ENCODE results near the gene NEAT1.

Gene NEAT1

DNA sequence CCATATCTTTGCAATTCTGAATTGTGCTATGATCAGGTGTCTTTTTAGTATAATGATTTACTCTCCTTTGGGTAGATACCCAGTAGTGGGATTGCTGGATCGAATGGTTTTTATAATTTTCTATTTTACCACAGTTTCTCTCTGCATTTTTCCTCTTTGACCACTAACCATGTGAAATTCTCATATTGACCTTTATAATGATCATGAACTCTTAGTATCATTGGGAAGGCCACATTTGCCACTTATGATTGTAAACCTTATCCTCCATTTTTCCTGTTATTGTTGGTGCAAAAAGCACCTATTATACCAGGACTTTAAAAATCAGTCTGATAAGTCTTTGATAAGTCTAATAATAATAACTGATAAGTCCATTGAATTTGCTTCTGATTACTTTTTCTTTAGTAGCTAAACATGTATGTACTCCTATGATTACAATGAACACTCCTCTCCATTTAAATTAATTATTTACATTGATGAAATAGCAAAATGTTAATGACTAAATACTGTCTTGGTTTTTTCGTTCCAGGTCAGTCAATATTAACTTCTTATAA is 9.6 kb downstream of the NEAT1 start:
- Histone ChIP-seq H3K36me3 (ENCODE audit: insufficient read depth) (no peaks in the 10 kb centered on the region), H3K4me1 (ENCODE audit: low read depth, poor library complexity, severe bottlenecking) (peaks cover 90% of the 10 kb centered on the region), H3K4me3 (IDR thresholded peaks at IDR 0.05; ENCODE audit: insufficient read depth, low read depth, low read length) (no peak overlapping the region), H2AFZ (ENCODE audit: low read depth) (no peak overlapping the region), H3K27ac (peak overlapping the region; percentile 100; the same call in 1 of the 2 replicates), H3K79me2 (ENCODE audit: insufficient read depth, low read depth) (peaks cover 77% of the 10 kb centered on the region), H3K4me2 (peak overlapping the region; percentile 51; the same call in 1 of the 2 replicates), H3K27me3 (ENCODE audit: insufficient read depth, low read depth) (no peaks in the 10 kb centered on the region), H4K20me1 (ENCODE audit: insufficient read depth) (0 out of 2 replicates have a peak, but pooled peaks cover 3% of the 10 kb centered on the region), H3K9ac (peak overlapping the region; percentile 5; the same call in 1 of the 2 replicates)
- no peak for TF ChIP-seq CTCF (conservative IDR thresholded peaks at IDR 0.05; ENCODE audit: low read depth, low read length)

DNA sequence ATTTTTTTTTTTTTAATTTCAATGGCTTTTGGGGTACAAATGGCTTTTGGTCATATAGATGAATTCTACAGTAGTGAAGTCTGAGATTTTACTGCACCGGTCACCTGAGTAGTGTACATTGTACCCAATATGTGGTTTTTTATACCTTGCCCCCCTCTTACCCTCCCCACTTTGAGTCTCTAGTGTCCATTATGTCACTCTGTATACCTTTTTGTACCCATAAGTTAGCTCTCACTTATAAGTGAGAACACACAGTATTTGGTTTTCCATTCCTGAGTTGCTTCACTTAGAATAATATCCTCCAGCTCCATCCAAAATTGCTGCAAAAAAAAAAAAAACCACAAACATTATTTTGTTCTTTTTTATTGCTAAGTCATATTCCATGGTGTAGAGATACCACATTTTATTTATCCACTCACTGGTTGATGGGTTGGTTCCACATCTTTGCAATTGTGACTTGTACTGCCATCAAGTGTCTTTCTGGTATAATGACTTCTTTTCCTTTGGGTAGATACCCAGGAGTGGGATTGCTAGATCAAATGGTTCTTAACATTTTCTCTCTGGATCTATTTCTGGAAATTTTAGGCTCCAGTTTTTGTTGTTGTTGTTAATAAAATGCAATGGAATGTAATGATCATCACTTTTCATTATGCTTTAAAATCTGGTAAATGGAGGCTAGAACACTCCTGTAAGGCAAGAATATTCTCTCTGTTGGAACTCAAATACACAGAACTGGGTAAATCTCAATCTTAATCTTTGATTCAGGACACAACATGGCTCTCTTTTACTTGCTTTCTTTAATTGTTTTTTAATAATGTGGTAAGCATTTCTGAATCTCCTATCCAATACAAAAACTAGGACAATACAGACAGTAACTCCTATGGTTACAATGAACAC is 10.3 kb downstream of the NEAT1 start:
- Histone ChIP-seq H3K36me3 (ENCODE audit: insufficient read depth) (no peaks in the 10 kb centered on the region), H3K79me2 (ENCODE audit: insufficient read depth, low read depth) (peaks cover 70% of the 10 kb centered on the region; the same call in 1 of the 2 replicates), H3K4me3 (IDR thresholded peaks at IDR 0.05; ENCODE audit: insufficient read depth, low read depth, low read length) (no peak overlapping the region), H3K4me1 (ENCODE audit: low read depth, poor library complexity, severe bottlenecking) (peaks cover 90% of the 10 kb centered on the region), H4K20me1 (ENCODE audit: insufficient read depth) (no peaks in the 10 kb centered on the region), H2AFZ (ENCODE audit: low read depth) (no peak overlapping the region), H3K4me2 (no peak overlapping the region), H3K27ac (peak overlapping the region; percentile 100; the same call in 1 of the 2 replicates), H3K9ac (peak overlapping the region; percentile 5; the same call in 1 of the 2 replicates), H3K27me3 (ENCODE audit: insufficient read depth, low read depth) (no peaks in the 10 kb centered on the region)
- peak; percentile 34 for TF ChIP-seq CTCF (conservative IDR thresholded peaks at IDR 0.05; ENCODE audit: low read depth, low read length)

- H3K4me2 ChIP-seq: no peak overlapping the region
- no peaks in the 10 kb centered on the region for H4K20me1 ChIP-seq (ENCODE audit: insufficient read depth)
- H3K36me3 ChIP-seq (ENCODE audit: insufficient read depth): no peaks in the 10 kb centered on the region
- H3K27me3 ChIP-seq (ENCODE audit: insufficient read depth, low read depth): no peaks in the 10 kb centered on the region
- peaks cover 88% of the 10 kb centered on the region for H3K4me1 ChIP-seq (ENCODE audit: low read depth, poor library complexity, severe bottlenecking)
- H3K79me2 ChIP-seq (ENCODE audit: insufficient read depth, low read depth): peaks cover 67% of the 10 kb centered on the region; the same call in 1 of the 2 replicates
- H2AFZ ChIP-seq (ENCODE audit: low read depth): no peak overlapping the region
- no peak overlapping the region; the same call in 1 of the 2 replicates for H3K27ac ChIP-seq
- H3K4me3 ChIP-seq (IDR thresholded peaks at IDR 0.05; ENCODE audit: insufficient read depth, low read depth, low read length): no peak overlapping the region
- no peak for TF ChIP-seq CTCF (conservative IDR thresholded peaks at IDR 0.05; ENCODE audit: low read depth, low read length)
- no peak overlapping the region for H3K9ac ChIP-seq
Observed at GRCh38 chr11:65433657-65434056, 11.1 kb downstream of the NEAT1 start.

- Histone ChIP-seq H3K4me3 (IDR thresholded peaks at IDR 0.05; ENCODE audit: insufficient read depth, low read depth, low read length) (no peak overlapping the region), H3K9ac (no peak overlapping the region), H3K79me2 (ENCODE audit: insufficient read depth, low read depth) (peaks cover 67% of the 10 kb centered on the region; the same call in 1 of the 2 replicates), H3K27me3 (ENCODE audit: insufficient read depth, low read depth) (no peaks in the 10 kb centered on the region), H3K27ac (peak overlapping the region; percentile 1; the same call in 1 of the 2 replicates), H2AFZ (ENCODE audit: low read depth) (no peak overlapping the region), H3K4me1 (ENCODE audit: low read depth, poor library complexity, severe bottlenecking) (peaks cover 88% of the 10 kb centered on the region), H4K20me1 (ENCODE audit: insufficient read depth) (no peaks in the 10 kb centered on the region), H3K4me2 (no peak overlapping the region), H3K36me3 (ENCODE audit: insufficient read depth) (no peaks in the 10 kb centered on the region)
- no peak for TF ChIP-seq CTCF (conservative IDR thresholded peaks at IDR 0.05; ENCODE audit: low read depth, low read length)
Observed at GRCh38 chr11:65434057-65434666, 11.6 kb downstream of the NEAT1 start.
